Left lung (tissue), 10 donors: ENCODE data around the gene ADGRB2. TPM values are rescaled to one million over a fixed set of nuclear protein-coding genes. Genes with fewer than 3 reads are reported as not detected.
A peak's percentile ranks its signal among the peaks of the same experiment; 100 is the strongest.

Source experiments
- ATAC-seq: fragments of 200-7000 bp; cut with Tn5 transposase; one replicate; pipeline ENCODE4 v1.9.1; 2020; ENCODE audit warnings: moderate library complexity
- DNase-seq, 4 donors: peaks; one replicate each; pipeline ENCODE4 v3.0.0-alpha.2; 2013 to 2020
- H3K27ac ChIP-seq, 2 donors: fragments of 200-600 bp; sonication (generic) in 1 of 2; one replicate each; pipeline versions ENCODE4 v1.5.0 to v1.8.0; 2020 to 2021
- H3K27me3 ChIP-seq, 2 donors: fragments of 200-600 bp; sonication (generic) in 1 of 2; one replicate each; pipeline versions ENCODE4 v1.5.0 to v1.8.0; 2020 to 2021
- H3K36me3 ChIP-seq, 2 donors: fragments of 200-600 bp; sonication (generic) in 1 of 2; one replicate each; pipeline versions ENCODE4 v1.5.0 to v1.8.0; 2020 to 2021
- H3K4me1 ChIP-seq, 2 donors: fragments of 200-600 bp; one replicate each; pipeline ENCODE4 v1.8.0; 2021
- H3K4me3 ChIP-seq, 2 donors: fragments of 200-600 bp; sonication (generic) in 1 of 2; one replicate each; pipeline versions ENCODE4 v1.5.0 to v1.8.0; 2020 to 2021; ENCODE audit warnings: mild to moderate bottlenecking in 1 of 2
- H3K9me3 ChIP-seq, 2 donors: fragments of 200-600 bp; sonication (generic) in 1 of 2; one replicate each; pipeline versions ENCODE4 v1.5.0 to v1.8.0; 2020 to 2021
- CTCF ChIP-seq, 2 donors: fragments of 200-600 bp; sonication (generic) in 1 of 2; IDR thresholded peaks; one replicate each; pipeline versions ENCODE4 v1.5.0 to v1.8.0; 2021; ENCODE audit warnings: antibody characterized with exemption in 2 of 2
- intact Hi-C, 2 donors: fragments of 100-400 bp; cut with DNase I; formaldehyde crosslinking; loops; one replicate each; pipeline versions ENCODE4 v1.11.2 to v1.14.2; 2022
- polyA plus RNA-seq, 6 donors: library from polyadenylated mRNA; unstranded; fragments of 120-200 nt; gene quantifications; one replicate each; pipeline ENCODE4 v1.2.1, GENCODE V29; 2013; ENCODE audit not compliant: insufficient read length in 6 of 6
- total RNA-seq, 2 donors: library from RNA; stranded (reverse); fragmentation: NEBNext Ultra II Directional; extraction: Animal tissue kit (Norgen Biotek cat#: 25700); gene quantifications; one replicate each; pipeline ENCODE4 v1.2.1, GENCODE V29; 2021
- donor health status: DM: no; HTN: yes; CAD: no.
- donor health status: DM: no; HTN: no; CAD: no.

Gene ADGRB2
- total and polyA plus RNA-seq, 8 donors, result 1.8 to 27.1 (median 16.7) TPM

DNA sequence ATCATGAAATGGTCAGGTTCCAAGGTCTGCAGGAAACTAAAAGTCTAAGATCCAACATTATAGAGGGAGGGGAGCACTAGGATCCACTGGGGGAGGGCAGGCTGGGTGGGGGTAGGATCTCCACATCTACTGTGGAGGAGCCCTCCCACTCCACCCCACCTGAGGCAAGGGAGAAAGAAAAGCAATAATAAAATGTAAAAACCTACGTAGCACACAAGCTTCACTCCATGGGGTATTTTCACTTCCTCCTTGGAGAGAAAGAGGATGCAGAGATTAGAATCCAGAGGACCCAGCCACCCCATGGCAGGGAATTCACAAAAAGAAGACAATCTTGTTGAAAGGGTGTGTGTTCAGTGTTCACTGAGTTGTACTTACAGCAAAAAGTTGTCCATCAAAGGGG, 37.3 kb upstream of the ADGRB2 start:
- TF ChIP-seq CTCF (IDR thresholded peaks at IDR 0.05), result no peak
- H3K4me1 ChIP-seq, result peaks cover 0 to 3% of the 10 kb centered on the region in 2 donors
- H3K9me3 ChIP-seq, result no peaks in the 10 kb centered on the region
- H3K27me3 ChIP-seq, result peaks cover 0 to 23% of the 10 kb centered on the region in 2 donors
- ATAC-seq (no peak), DNase-seq (peak in 1 of 4 donors; percentile 16)
- no peak overlapping the region for H3K27ac ChIP-seq
- intact Hi-C loops, result no loop called here
- H3K4me3 ChIP-seq, result no peak overlapping the region
- H3K36me3 ChIP-seq, result no peaks in the 10 kb centered on the region

DNA sequence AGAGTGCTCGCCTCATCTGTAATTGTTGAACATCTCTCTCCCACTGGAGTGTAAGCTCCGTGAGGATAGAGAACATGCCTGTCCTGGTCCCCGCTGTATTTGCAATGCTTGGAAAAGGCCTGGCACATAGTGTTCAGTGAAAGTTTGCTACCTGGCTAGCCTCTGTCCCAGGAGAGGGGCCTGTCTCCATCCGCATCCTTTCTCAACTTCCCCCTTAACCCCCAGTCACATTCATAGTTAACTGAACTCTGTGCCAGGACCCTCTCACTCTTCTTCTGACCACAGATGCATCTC, 36.5 kb upstream of the ADGRB2 start:
- intact Hi-C loops, result no loop called here
- TF ChIP-seq CTCF (IDR thresholded peaks at IDR 0.05), result no peak
- DNase-seq, result no peak
- Histone ChIP-seq H3K4me1 (peaks cover 0 to 3% of the 10 kb centered on the region in 2 donors), H3K27me3 (peaks cover 0 to 30% of the 10 kb centered on the region in 2 donors), H3K4me3 (no peak overlapping the region), H3K36me3 (no peaks in the 10 kb centered on the region), H3K27ac (no peak overlapping the region), H3K9me3 (no peaks in the 10 kb centered on the region)
- no peak for ATAC-seq

GRCh38 chr1:31799895-31800673, 35.9 kb upstream of the ADGRB2 start:
- Histone ChIP-seq H3K36me3 (no peaks in the 10 kb centered on the region), H3K9me3 (no peaks in the 10 kb centered on the region), H3K4me3 (no peak overlapping the region), H3K27ac (no peak overlapping the region), H3K4me1 (peaks cover 0 to 3% of the 10 kb centered on the region in 2 donors), H3K27me3 (peaks cover 0 to 30% of the 10 kb centered on the region in 2 donors)
- no peak for TF ChIP-seq CTCF (IDR thresholded peaks at IDR 0.05)
- intact Hi-C loops, result loop anchor here (10.0 kb wide), 2 partner anchors 135 to 165 kb away; no protein-coding TSS in a partner anchor
- DNase-seq, result peak in 1 of 4 donors; percentile 32
- no peak for ATAC-seq

- H3K27ac ChIP-seq, result no peak overlapping the region
Measured at GRCh38 chr1:31799196-31799894, 35.2 kb upstream of the ADGRB2 start.

More at GRCh38 chr1:31799196-31799894, 35.2 kb upstream of the ADGRB2 start:
- peak in 1 of 4 donors; percentile 29 for DNase-seq
- TF ChIP-seq CTCF (IDR thresholded peaks at IDR 0.05), result no peak
- Histone ChIP-seq H3K36me3 (no peaks in the 10 kb centered on the region), H3K4me3 (no peak overlapping the region), H3K4me1 (peaks cover 0 to 3% of the 10 kb centered on the region in 2 donors), H3K9me3 (no peaks in the 10 kb centered on the region), H3K27me3 (peaks cover 0 to 30% of the 10 kb centered on the region in 2 donors)
- ATAC-seq, result no peak
- intact Hi-C loops, result loop anchor here (10.0 kb wide), 2 partner anchors 135 to 165 kb away; no protein-coding TSS in a partner anchor
